Endothelial cell of umbilical vein (primary cell): ENCODE data around the gene MYO18A. TPM values are rescaled to one million over a fixed set of nuclear protein-coding genes. Genes with fewer than 3 reads are reported as not detected.

ENCODE experiments used
- BruUV-seq: library from RNA; stranded (reverse); fragments of 400-500 nt; replicated peaks from 2 replicates; lab custom pipeline; 2021; lab: Mats Ljungman, UMichigan
- CTCF ChIA-PET: fragments of 300-600, 350-600 bp; sonication (Branson Sonifier 250); formaldehyde crosslinking; loops from one replicate; lab custom pipeline; 2021; ENCODE audit warnings: antibody characterized with exemption, inconsistent platforms; lab: Charles Lee
- POLR2A ChIA-PET: fragments of 300-600, 350-600 bp; sonication (Branson Sonifier 250); formaldehyde crosslinking; loops from one replicate; lab custom pipeline; 2021; ENCODE audit warnings: antibody characterized with exemption, inconsistent platforms; lab: Charles Lee
- DNase-seq: peaks from one replicate; pipeline ENCODE4 v3.0.0-alpha.2; 2011; ENCODE audit warnings: low read depth, low spot score
- FAIRE-seq: peaks from 2 replicates; lab custom pipeline; 2011; peaks lifted over from hg19 to GRCh38; lab: Jason Lieb, UNC
- H2AFZ ChIP-seq: 2 replicates; pipeline ENCODE4 v1.6.0; 2012; ENCODE audit warnings: low read depth, low read length, control low read depth, inconsistent platforms
- H3K27ac ChIP-seq: 2 replicates; pipeline ENCODE4 v1.5.1; 2011; ENCODE audit warnings: low read depth, mild to moderate bottlenecking, control low read depth, low read length, moderate library complexity; ENCODE audit not compliant: insufficient read depth
- H3K27me3 ChIP-seq, 2 experiments: 2 replicates each; pipeline versions ENCODE4 v1.6.0 to v1.6.1; 2011; ENCODE audit warnings: low read length in 2 of 2, mixed read lengths in 1 of 2; ENCODE audit not compliant: control insufficient read depth in 2 of 2, insufficient read depth in 2 of 2
- H3K36me3 ChIP-seq, 2 experiments: 2 replicates in 1 of 2; 3 replicates in 1 of 2; pipeline ENCODE4 v1.5.1; 2011; ENCODE audit warnings: low read length in 2 of 2, mild to moderate bottlenecking in 1 of 2, moderate library complexity in 1 of 2; ENCODE audit not compliant: control insufficient read depth in 2 of 2, insufficient read depth in 2 of 2; ENCODE audit errors: extremely low read depth in 1 of 2
- H3K4me1 ChIP-seq: 3 replicates; pipeline ENCODE4 v1.5.1; 2011; ENCODE audit warnings: mild to moderate bottlenecking, low read length; ENCODE audit not compliant: control insufficient read depth, insufficient read depth; ENCODE audit errors: extremely low read depth
- H3K4me2 ChIP-seq: 2 replicates; pipeline ENCODE4 v1.6.1; 2011; ENCODE audit warnings: low read length, control low read depth, mixed read lengths; ENCODE audit not compliant: insufficient read depth
- H3K4me3 ChIP-seq, 3 experiments: fragments of 200-600 bp in 1 of 3; sonication (generic), shearing (Covaris generic) in 1 of 3; replicated peaks in 1 of 3; 2 replicates each; pipeline ENCODE4 v1.5.1; 2011 to 2016; ENCODE audit warnings: control low read depth in 3 of 3, low read length in 3 of 3, mild to moderate bottlenecking in 2 of 3, inconsistent platforms in 1 of 3, low read depth in 1 of 3, moderate library complexity in 1 of 3; ENCODE audit not compliant: insufficient read depth in 1 of 3
- H3K79me2 ChIP-seq: 2 replicates; pipeline ENCODE4 v1.6.0; 2012; ENCODE audit warnings: low read length, inconsistent platforms; ENCODE audit not compliant: control insufficient read depth, insufficient read depth
- H3K9ac ChIP-seq: replicated peaks from 2 replicates; pipeline ENCODE3; 2011; ENCODE audit warnings: low read length, control low read depth; ENCODE audit not compliant: insufficient read depth; ENCODE audit errors: extremely low read depth
- H3K9me1 ChIP-seq: replicated peaks from 3 replicates; pipeline ENCODE4 v1.6.0; 2011; ENCODE audit warnings: mild to moderate bottlenecking, low read length; ENCODE audit not compliant: control insufficient read depth, insufficient read depth; ENCODE audit errors: extremely low read depth
- H3K9me3 ChIP-seq: replicated peaks from 2 replicates; pipeline ENCODE4 v1.5.1; 2012; ENCODE audit warnings: low read length, inconsistent platforms; ENCODE audit not compliant: control insufficient read depth, insufficient read depth
- H4K20me1 ChIP-seq: replicated peaks from 2 replicates; pipeline ENCODE3; 2011; ENCODE audit warnings: mild to moderate bottlenecking, low read length; ENCODE audit not compliant: control insufficient read depth, insufficient read depth; ENCODE audit errors: extremely low read depth
- CTCF ChIP-seq, 2 donors: IDR thresholded peaks; 1 replicate in 1 of 2; 2 replicates in 1 of 2; pipeline ENCODE4 v1.5.1; 2011; ENCODE audit warnings: low read length in 2 of 2, mild to moderate bottlenecking in 2 of 2, moderate library complexity in 2 of 2, control low read depth in 1 of 2, inconsistent platforms in 1 of 2, low read depth in 1 of 2; ENCODE audit not compliant: insufficient read depth in 1 of 2; ENCODE audit errors: extremely low read depth in 1 of 2
- FOS ChIP-seq: IDR thresholded peaks from 2 replicates; pipeline ENCODE4 v1.6.1; 2011; ENCODE audit warnings: mild to moderate bottlenecking, low read length, moderate library complexity, borderline replicate concordance; ENCODE audit not compliant: insufficient read depth
- JUN ChIP-seq: IDR thresholded peaks from 2 replicates; pipeline ENCODE4 v1.6.1; 2011; ENCODE audit warnings: borderline replicate concordance, low read depth; ENCODE audit not compliant: insufficient read length, insufficient read depth
- MAX ChIP-seq: IDR thresholded peaks from 2 replicates; pipeline ENCODE4 v1.6.1; 2011; ENCODE audit not compliant: insufficient read depth, insufficient read length
- MYC ChIP-seq: IDR thresholded peaks from one replicate; pipeline ENCODE4 v1.6.1; 2011; ENCODE audit warnings: mild to moderate bottlenecking, low read depth, low read length
- POLR2A ChIP-seq: IDR thresholded peaks from 2 replicates; pipeline ENCODE4 v1.6.1; 2012; ENCODE audit warnings: low read depth, mild to moderate bottlenecking, control low read depth, low read length
- POLR2AphosphoS5 ChIP-seq: IDR thresholded peaks from 2 replicates; pipeline ENCODE4 v1.6.1; 2012; ENCODE audit warnings: low read depth, mild to moderate bottlenecking, control low read depth, low read length, moderate library complexity; ENCODE audit not compliant: insufficient read depth
- dilution Hi-C: fragments of 300-500 bp; cut with MboI; formaldehyde crosslinking; loops from one replicate; pipeline ENCODE4 v1.15.0; 2019; ENCODE audit warnings: low sequenced_read_pairs; ENCODE audit not compliant: extremely low pct_ligation_motif_present
- intact Hi-C: fragments of 100-400 bp; cut with micrococcal nuclease; formaldehyde crosslinking; loops from one replicate; pipeline ENCODE4 v1.10.0; 2022
- polyA plus RNA-seq, 4 experiments: library from polyadenylated mRNA; depleted of rRNA in 3 of 4; stranded (reverse) in 3 of 4; unstranded in 1 of 4; fragments of >200 nt; gene quantifications; 2 replicates each; pipeline versions ENCODE4 v1.2.1 to v1.2.3, GENCODE V29; 2011 to 2012; ENCODE audit warnings: missing spikeins in 1 of 4
- total RNA-seq: library from RNA; stranded (reverse); gene quantifications from 2 replicates; pipeline ENCODE4 v1.2.3, GENCODE V29; 2021

Gene MYO18A
- total and polyA plus RNA-seq, 2 donors (not counting 3 experiments of a cell fraction or from before 2014, with no cell fraction given), result 3.9 to 28.3 TPM

GRCh38 chr17:29112771-29113295 is 67.4 kb downstream of the MYO18A start:
- no peak for DNase-seq
- no peak for FAIRE-seq
- Histone ChIP-seq H3K79me2 (no peaks in the 10 kb centered on the region), H3K27me3 (no peaks in the 10 kb centered on the region), H3K4me2 (no peak overlapping the region), H3K9ac (no peak overlapping the region), H3K27ac (no peak overlapping the region), H3K9me1 (no peaks in the 10 kb centered on the region), H3K9me3 (no peaks in the 10 kb centered on the region), H3K4me3 (no peak overlapping the region), H4K20me1 (no peaks in the 10 kb centered on the region), H2AFZ (no peak overlapping the region), H3K4me1 (peaks cover 2% of the 10 kb centered on the region), H3K36me3 (peaks cover 0 to 6% of the 10 kb centered on the region in 2 experiments)
- dilution Hi-C loops, result no loop called here
- intact Hi-C loops, result loop anchor here (1.0 kb wide), 1 partner anchor 148 kb away; no protein-coding TSS in a partner anchor
- no TSS peak for BruUV-seq
- TF ChIP-seq JUN (no peak), POLR2AphosphoS5 (no peak), POLR2A (no peak)
- CTCF ChIA-PET, result interaction anchor here (0.6 to 15.8 kb wide), 19 partner anchors 10 to 386 kb away, joined by 3 to 1079 read pairs (median 5); partner anchors contain the start of gene TLCD1
- POLR2A ChIA-PET, result interaction anchor here (1.7 kb wide), 1 partner anchor 147 kb away, joined by 7 read pairs; no protein-coding TSS in a partner anchor

DNA sequence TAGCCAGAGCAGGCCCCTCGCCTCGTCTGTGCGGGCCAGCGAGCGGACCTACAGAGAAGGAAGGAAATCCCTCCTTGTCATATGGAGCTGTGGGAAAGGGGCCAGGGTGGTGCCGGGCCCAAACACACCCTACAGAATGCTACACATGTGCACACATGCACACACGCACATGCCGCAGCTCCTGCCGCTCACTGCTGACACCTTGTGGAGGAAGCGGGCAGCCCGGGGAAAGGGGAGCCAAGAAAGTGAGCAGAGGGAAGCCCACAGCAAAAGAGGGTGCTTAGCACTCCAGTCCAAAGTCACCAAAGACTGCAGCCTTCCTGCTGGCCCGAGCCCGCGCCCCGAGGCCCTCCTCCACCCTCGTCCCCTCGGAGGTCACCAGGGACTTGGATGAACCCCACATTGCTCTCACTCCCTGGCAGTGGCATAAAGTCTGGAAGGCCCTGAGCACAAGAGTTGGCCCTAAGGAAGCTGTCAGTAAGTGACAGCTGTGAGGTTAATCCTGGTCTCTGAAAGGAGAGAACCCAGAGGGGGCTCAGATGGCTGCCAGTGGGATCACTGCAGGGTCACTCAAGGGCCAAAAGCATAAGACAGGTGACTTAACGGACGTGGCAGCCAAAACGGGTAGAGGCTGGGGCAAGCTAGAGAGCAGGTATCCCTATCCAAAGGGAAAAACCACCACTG is 68.2 kb downstream of the MYO18A start:
- FAIRE-seq, result peak; percentile 90
- BruUV-seq, result no TSS peak
- H3K4me2 ChIP-seq, result no peak overlapping the region

More for the DNA sequence above, 68.2 kb downstream of the MYO18A start:
- Histone ChIP-seq H3K4me3 (no peak overlapping the region), H3K27ac (no peak overlapping the region), H4K20me1 (no peaks in the 10 kb centered on the region), H2AFZ (no peak overlapping the region), H3K27me3 (no peaks in the 10 kb centered on the region), H3K9ac (no peak overlapping the region), H3K36me3 (peaks cover 0 to 6% of the 10 kb centered on the region in 2 experiments), H3K9me1 (no peaks in the 10 kb centered on the region), H3K9me3 (no peaks in the 10 kb centered on the region), H3K4me1 (peaks cover 3% of the 10 kb centered on the region), H3K79me2 (no peaks in the 10 kb centered on the region)
- TF ChIP-seq CTCF (IDR thresholded peaks at IDR 0.05; ENCODE audit: extremely low read depth in 1 of 2, insufficient read depth in 1 of 2, low read depth in 1 of 2, low read length in 2 of 2), result peak; percentile 85 to 98
- no peak for TF ChIP-seq FOS
- peak; percentile 78 for TF ChIP-seq MYC
- no peak for TF ChIP-seq POLR2A
- TF ChIP-seq MAX, result peak; percentile 85
- DNase-seq, result peak; percentile 62
- dilution Hi-C loops (no loop called here), intact Hi-C loops (loop anchor here (1.0 to 2.0 kb wide), 2 partner anchors 69 to 147 kb away; partner anchors contain the start of gene PIPOX)
- CTCF ChIA-PET, result interaction anchor here (0.5 to 15.8 kb wide), 40 partner anchors 9 to 401 kb away, joined by 3 to 1079 read pairs (median 4); partner anchors contain the start of genes PHF12, PROCA1 and TLCD1
- POLR2A ChIA-PET, result interaction anchor here (0.6 to 1.7 kb wide), 2 partner anchors 146 to 380 kb away, joined by 3 to 7 read pairs; no protein-coding TSS in a partner anchor
